HPDE6-E6E7 (cell line): ENCODE data around the gene DUSP18.
"Not testable (repeated sequence)": the region's sequence is repeated elsewhere in the genome, so short reads cannot be mapped to it uniquely, and the experiment has no call there.

Experiments
- DNase-seq: peaks from one replicate; pipeline ENCODE4 v3.0.0; 2011; ENCODE audit warnings: missing footprints; ENCODE audit errors: extremely low spot score

Gene DUSP18

DNA sequence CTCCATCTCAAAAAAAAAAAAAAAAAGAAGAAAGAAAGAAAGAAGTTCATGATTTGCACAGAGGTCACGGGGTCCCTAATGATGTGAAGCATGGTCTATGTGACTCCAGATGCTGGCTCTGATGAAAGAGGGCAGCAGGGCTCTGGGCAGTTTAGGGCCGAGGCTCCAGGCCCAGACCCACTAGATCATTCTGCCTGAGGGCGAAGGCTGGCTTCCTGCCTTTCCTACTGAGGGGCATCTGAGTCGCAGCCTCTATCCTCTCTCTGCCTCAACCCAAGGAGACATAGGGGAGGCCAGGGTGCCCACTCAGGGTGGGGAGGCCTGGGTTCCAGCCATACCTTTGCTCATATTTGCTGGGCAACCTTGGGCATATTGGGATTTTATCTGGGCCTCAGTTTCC is 27.3 kb downstream of the DUSP18 start:
- DNase-seq, result no peak

DNA sequence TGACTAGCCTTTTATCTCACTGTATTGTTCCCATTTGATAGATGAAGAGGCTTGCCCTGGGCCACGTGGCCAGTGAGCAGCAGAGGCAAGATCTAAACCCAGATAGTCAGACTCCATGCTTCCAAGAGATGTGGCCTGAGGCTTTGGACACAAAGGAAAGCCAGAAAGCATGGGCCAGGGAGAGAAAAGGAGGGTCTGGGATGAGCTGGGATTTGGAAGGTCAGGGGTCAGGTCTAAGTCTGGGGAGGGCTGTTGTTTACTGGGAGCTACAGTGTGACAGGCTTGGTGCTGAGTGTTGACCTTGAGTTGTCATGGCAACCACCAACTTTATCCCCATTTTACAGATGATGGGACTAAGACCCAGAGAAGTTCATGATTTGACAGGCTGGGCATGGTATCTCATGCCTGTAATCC is 30.0 kb downstream of the DUSP18 start:
- no peak for DNase-seq

DNA sequence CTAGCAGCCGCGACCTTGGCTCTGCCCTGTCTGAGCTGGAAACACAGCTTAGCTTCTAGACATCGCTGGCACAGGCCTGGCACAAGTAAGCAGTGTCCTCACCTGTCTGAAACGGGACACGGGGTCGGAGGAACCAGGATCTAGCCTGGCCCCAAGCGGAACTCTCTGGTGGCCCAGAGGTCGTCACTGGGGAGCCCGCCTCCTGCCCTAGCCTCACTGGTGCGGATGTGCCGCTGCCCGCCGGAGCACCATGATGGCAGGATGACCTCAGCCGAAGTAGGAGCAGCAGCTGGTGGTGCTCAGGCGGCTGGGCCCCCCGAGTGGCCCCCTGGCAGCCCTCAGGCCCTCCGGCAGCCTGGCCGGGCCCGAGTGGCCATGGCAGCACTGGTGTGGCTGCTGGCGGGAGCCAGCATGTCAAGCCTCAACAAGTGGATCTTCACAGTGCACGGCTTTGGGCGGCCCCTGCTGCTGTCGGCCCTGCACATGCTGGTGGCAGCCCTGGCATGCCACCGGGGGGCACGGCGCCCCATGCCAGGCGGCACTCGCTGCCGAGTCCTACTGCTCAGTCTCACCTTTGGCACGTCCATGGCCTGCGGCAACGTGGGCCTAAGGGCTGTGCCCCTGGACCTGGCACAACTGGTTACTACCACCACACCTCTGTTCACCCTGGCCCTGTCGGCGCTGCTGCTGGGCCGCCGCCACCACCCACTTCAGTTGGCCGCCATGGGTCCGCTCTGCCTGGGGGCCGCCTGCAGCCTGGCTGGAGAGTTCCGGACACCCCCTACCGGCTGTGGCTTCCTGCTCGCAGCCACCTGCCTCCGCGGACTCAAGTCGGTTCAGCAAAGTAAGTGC is 31.2 kb downstream of the DUSP18 start:
- DNase-seq, result no peak

DNA sequence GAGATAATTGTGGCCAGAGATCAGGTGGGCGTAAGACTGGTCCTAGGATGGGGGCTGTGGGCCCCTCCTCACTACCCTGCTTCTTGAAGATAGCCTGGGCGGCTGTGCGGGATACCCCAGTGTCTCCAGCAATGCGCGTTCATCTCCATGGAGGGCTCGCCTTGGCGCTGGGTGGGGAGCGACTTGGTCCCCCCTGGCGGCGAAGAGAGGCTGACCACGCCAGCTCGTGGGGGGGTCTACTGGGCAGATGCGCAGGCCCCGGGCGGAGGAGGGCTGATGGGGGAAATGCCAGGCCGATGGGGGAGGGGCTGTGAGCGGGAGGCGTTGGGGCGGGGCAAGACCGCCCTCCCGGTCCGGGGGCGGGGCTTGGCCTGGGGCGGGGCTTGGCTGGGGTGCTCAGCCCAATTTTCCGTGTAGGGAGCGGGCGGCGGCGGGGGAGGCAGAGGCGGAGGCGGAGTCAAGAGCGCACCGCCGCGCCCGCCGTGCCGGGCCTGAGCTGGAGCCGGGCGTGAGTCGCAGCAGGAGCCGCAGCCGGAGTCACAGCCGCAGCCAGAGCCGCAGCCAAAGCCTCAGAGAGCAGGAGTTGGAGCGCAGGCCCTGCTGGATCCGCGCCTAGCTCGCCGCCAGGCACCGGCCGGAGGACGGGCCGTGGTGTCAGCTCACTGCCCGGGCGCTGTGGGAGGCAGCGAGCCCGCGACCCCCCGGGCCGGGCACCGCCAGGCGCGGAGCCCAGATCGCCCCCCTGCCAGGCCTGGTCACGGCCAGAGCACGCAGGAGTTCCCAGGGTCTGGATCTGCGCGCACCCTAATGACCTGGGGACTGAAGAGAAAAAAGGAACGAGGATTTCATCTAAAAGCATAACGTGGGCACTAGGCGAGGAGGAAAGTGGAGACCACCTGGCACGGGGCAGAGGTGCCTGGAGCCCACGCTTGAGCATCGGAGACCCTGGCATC is 32.1 kb downstream of the DUSP18 start, which contains the start of gene SLC35E4:
SLC35E4 (plus strand) TSS at position 509 of the 953 bp plus-strand sequence. CDS start 670 bp downstream, outside the sequence.
- DNase-seq, result peak; percentile 81

DNA sequence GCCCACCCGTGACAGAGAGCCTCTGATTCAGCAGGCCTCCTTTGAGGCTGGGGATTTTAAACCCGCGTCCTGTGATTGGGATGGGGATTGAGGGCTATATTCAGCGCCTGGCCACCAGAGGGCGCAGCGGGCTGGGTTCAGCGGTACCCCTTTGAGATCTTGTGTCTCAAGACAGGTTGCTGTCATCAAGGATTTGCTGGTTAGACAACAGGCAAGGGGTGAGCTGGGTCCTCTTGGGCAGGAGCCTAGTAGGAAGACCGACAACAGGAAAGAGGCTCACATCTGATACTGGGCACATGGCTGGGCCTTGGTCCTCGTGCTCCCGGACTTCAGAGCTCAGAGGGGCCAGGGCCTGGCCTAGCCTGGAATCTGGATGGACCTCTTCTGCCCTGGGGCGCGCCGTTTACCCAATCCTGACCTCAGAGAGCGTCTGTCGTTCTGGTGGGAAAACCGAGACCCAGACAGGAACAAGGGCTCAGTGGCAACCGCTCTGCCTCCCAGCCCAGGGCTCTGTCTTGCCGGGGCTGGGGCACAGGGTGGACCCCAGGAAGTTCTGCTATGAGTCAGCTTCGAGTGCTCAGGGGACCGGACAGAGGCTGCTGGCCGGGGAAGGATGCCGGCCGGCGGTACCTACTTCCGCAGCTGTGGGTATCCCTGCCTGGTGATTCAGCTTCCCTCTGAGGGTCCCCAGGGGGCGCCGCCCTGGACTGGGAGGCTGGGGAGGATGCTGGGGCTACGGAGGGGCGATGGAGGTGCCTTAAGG is 33.0 kb downstream of the DUSP18 start:
- DNase-seq, result peak; percentile 96

DNA sequence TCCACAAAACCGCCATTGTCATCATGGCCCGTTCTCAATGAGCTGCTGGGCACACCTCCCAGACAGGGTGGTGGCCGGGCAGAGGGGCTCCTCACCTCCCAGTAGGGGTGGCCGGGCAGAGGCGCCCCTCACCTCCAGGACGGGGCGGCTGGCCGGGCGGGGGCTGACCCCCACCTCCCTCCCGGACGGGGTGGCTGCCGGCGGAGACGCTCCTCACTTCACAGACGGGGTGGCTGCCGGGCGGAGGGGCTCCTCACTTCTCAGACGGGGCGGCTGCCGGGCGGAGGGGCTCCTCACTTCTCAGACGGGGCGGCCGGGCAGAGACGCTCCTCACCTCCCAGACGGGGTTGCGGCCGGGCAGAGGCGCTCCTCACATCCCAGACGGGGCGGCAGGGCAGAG is 36.2 kb downstream of the DUSP18 start:
- DNase-seq, result not testable (repeated sequence)

DNA sequence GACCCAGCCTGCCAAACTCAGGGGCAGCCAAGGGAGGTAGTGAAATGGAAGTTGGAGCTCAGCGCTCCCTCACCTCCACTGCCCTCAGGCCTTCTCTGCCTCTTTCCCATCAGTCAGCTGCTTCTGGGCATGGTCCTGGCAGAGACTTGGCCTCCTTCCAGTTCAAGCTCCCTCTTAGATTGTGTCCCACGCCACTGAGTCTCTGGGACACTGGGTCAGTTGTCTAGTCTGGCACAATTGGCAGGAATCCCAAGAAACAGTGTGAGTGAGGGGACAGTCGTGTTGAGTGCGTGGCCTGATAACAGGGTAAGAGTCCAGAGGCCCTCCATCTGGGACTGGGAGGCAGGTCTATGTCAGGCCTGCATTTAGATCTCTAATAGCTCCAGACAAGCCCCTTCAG is 39.2 kb downstream of the DUSP18 start:
- no peak for DNase-seq

DNA sequence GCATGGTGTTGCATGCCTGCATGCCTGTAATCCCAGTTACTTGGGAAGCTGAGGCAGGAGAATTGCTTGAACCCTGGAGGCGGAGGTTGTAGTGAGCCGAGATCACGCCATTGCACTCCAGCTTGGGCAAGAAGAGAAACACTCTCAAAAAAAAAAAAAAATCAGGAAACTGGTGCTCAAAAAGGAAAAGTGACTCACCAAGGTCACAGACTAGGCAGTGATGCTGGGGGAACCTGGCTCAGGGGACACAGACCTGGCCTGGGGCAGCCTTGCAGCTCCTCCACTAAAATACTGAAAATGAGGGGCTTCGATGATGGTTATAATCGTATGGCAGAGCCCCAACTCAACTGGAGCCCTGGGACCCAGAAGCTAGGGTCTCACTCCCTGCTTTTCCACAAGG is 40.2 kb downstream of the DUSP18 start:
- no peak for DNase-seq

DNA sequence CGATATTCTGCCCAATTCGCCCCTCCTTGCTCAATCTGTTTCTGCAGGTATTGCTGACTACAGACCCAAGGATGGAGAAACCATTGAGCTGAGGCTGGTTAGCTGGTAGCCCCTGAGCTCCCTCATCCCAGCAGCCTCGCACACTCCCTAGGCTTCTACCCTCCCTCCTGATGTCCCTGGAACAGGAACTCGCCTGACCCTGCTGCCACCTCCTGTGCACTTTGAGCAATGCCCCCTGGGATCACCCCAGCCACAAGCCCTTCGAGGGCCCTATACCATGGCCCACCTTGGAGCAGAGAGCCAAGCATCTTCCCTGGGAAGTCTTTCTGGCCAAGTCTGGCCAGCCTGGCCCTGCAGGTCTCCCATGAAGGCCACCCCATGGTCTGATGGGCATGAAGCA is 41.3 kb downstream of the DUSP18 start:
- DNase-seq, result no peak

DNA sequence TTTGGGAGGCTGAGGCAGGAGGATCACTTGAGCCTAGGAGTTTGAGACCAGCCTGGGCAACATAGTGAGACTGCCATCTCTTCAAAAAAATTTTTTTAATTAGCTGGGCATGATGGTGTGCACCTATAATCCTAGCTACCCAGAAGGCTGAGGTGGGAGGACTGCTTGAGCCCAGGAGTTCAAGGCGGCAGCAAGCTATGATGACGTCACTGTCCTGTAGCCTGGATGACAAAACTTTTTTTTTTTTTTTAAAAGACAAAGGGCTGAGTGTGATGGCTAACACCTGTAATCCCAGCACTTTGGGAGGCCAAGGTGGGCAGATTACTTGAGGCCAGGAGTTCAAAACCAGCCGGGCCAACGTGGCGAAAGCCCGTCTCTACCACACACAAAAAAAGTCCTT is 47.8 kb downstream of the DUSP18 start:
- DNase-seq, result not testable (repeated sequence)

DNA sequence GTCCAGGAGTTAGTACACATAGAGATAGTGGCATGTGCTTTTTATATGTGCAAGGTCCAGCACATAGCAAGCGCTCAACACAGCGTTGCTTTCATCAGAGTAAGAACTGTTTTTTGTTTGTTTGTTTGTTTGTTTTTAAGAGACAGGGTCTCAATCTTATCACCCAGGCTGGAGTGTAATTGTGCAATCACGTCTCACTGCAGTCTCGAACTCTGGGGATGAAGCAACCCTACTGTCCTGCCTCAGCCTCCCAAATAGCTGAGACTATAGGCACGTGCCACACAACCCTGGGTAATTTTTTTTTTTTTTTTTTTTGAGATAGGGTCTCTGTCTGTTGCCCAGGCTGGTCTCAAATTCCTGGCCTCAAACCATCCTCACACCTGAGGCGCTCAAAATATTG is 49.9 kb downstream of the DUSP18 start:
- DNase-seq, result no peak

DNA sequence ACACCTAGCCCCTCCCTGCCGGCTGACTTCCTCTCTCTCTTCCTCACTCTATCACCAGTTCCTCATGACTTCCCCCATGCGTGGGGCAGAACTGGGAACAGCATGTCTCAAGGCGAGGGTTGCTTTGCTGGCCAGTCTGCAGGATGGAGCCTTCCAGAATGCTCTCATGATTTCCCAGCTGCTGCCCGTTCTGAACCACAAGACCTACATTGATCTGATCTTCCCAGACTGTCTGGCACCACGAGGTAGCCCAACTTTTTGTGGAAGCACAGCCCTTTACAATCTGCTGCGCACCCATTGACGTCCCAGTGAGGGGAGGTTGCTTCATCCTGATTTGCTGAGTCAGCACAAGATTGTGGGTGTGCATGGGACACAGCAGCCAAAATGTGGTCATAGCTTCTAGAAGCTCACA is 52.1 kb downstream of the DUSP18 start:
- no peak for DNase-seq

DNA sequence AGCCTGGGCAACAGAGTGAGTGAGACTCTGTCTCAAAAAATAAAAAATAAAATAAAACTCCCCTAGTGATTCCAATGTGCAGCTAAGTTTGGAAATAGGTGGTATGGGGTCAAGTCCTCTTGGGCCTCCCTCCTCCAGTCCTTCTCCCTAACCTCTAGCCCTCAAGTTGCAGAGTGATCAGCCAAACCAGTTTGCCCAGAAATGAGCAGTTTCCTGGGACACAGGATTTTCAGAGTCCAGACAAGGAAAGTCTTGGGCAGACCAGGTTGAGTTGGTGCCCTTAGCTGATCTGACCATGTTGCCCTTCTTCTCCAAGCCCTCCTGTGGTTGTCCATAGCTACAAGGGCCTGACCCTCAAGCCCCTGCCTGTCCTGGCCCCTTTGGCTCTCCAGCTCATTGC is 52.8 kb downstream of the DUSP18 start:
- DNase-seq, result no peak

DNA sequence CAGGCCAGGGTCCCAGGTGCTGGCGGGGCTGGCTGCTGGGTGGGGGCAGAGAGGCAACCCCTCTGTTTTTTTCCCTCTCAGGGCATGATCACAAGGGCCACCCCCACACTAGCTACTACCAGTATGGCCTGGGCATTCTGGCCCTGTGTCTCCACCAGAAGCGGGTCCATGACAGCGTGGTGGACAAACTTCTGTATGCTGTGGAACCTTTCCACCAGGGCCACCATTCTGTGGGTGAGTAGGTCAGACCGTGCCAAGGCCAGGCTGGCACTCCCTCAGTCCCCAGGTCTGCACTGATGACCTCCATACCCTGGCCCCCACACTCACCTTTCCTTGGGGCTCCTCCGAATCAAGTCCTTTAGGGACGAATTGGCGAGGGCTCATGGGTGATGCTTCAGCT is 53.4 kb downstream of the DUSP18 start:
- no peak for DNase-seq

DNA sequence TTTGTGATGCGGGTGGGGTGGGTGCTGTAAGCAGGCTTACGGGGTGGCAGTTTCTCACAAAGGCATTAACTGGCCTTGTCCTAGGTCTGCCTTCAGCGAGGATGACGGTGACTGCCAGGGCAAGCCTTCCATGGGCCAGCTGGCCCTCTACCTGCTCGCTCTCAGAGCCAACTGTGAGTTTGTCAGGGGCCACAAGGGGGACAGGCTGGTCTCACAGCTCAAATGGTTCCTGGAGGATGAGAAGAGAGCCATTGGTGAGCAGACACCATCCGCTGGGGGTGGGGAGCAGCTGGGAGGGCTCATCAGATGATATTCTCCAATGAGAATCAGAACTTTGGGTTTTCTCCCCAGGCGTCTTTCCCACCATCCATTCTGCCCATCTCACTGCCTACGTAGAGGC is 54.9 kb downstream of the DUSP18 start:
- no peak for DNase-seq
